NB4 (cell line): Measurements from ENCODE around the gene RETSAT.
"Not testable (repeated sequence)": the region's sequence is repeated elsewhere in the genome, so short reads cannot be mapped to it uniquely, and the experiment has no call there.

Experiments
- MYC ChIP-seq: IDR thresholded peaks from 2 replicates; pipeline ENCODE4 v1.6.1; 2011; ENCODE audit warnings: low read depth, low read length
- POLR2A ChIP-seq: IDR thresholded peaks from 2 replicates; pipeline ENCODE4 v1.6.1; 2011; ENCODE audit warnings: mild to moderate bottlenecking; ENCODE audit not compliant: insufficient read length; ENCODE audit errors: extremely low read depth
- TF ChIP-seq, protein P1 (sequence below): IDR thresholded peaks from one replicate; pipeline ENCODE4 v1.5.1; 2012; ENCODE audit warnings: low read depth, low read length
- TF ChIP-seq, protein P2 (sequence below): IDR thresholded peaks from 2 replicates; pipeline ENCODE4 v1.6.1; 2011; ENCODE audit warnings: low read depth, low read length

- TF ChIP-seq, protein P1, sequence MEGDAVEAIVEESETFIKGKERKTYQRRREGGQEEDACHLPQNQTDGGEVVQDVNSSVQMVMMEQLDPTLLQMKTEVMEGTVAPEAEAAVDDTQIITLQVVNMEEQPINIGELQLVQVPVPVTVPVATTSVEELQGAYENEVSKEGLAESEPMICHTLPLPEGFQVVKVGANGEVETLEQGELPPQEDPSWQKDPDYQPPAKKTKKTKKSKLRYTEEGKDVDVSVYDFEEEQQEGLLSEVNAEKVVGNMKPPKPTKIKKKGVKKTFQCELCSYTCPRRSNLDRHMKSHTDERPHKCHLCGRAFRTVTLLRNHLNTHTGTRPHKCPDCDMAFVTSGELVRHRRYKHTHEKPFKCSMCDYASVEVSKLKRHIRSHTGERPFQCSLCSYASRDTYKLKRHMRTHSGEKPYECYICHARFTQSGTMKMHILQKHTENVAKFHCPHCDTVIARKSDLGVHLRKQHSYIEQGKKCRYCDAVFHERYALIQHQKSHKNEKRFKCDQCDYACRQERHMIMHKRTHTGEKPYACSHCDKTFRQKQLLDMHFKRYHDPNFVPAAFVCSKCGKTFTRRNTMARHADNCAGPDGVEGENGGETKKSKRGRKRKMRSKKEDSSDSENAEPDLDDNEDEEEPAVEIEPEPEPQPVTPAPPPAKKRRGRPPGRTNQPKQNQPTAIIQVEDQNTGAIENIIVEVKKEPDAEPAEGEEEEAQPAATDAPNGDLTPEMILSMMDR: not testable (repeated sequence)
- not testable (repeated sequence) for TF ChIP-seq POLR2A, MYC
- TF ChIP-seq, protein P2, sequence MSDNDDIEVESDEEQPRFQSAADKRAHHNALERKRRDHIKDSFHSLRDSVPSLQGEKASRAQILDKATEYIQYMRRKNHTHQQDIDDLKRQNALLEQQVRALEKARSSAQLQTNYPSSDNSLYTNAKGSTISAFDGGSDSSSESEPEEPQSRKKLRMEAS: not testable (repeated sequence)
These were observed 30.4 kb downstream of the RETSAT start for GRCh38 chr2:85323988-85324367.
